RWPE2 (cell line): ENCODE results near the gene MANF.
A peak's percentile ranks its signal among the peaks of the same experiment; 100 is the strongest.

Experiments
- ATAC-seq: fragments of 200-7000 bp; cut with Tn5 transposase; 3 replicates; pipeline ENCODE4 v1.9.1; 2021; ENCODE audit warnings: low read depth
- DNase-seq: peaks from one replicate; pipeline ENCODE4 v3.0.0-alpha.2; 2020; ENCODE audit warnings: low spot score
- H3K27ac ChIP-seq: fragments of 450-650 bp; 2 replicates; pipeline ENCODE4 v1.5.1; 2017; ENCODE audit warnings: mild to moderate bottlenecking; ENCODE audit not compliant: poor library complexity, severe bottlenecking
- H3K27me3 ChIP-seq: fragments of 250-450 bp; sonication (Bioruptor Pico); 2 replicates; pipeline ENCODE4 v1.5.1; 2021; ENCODE audit warnings: mild to moderate bottlenecking, moderate library complexity; ENCODE audit not compliant: insufficient read depth, poor library complexity, severe bottlenecking
- H3K36me3 ChIP-seq: fragments of 250-450 bp; sonication (Bioruptor Pico); 2 replicates; pipeline ENCODE4 v1.5.1; 2020; ENCODE audit warnings: low read depth, mild to moderate bottlenecking, moderate library complexity
- H3K4me1 ChIP-seq: fragments of 250-450 bp; sonication (Bioruptor Pico); 2 replicates; pipeline ENCODE4 v1.5.1; 2021; ENCODE audit warnings: mild to moderate bottlenecking, moderate library complexity; ENCODE audit not compliant: insufficient read depth, poor library complexity, severe bottlenecking
- H3K4me3 ChIP-seq: fragments of 250-450 bp; sonication (Bioruptor Pico); 2 replicates; pipeline ENCODE4 v1.5.1; 2021; ENCODE audit warnings: mild to moderate bottlenecking, moderate library complexity; ENCODE audit not compliant: severe bottlenecking
- H3K9me3 ChIP-seq: fragments of 250-450 bp; sonication (Bioruptor Pico); 2 replicates; pipeline ENCODE4 v1.5.1; 2021; ENCODE audit warnings: mild to moderate bottlenecking, moderate library complexity; ENCODE audit not compliant: severe bottlenecking
- TF ChIP-seq, protein P1 (sequence below): fragments of 450-650 bp; IDR thresholded peaks from one replicate; pipeline ENCODE4 v1.5.1; 2017; ENCODE audit warnings: mild to moderate bottlenecking, moderate library complexity; ENCODE audit not compliant: poor library complexity, severe bottlenecking

Gene MANF

DNA sequence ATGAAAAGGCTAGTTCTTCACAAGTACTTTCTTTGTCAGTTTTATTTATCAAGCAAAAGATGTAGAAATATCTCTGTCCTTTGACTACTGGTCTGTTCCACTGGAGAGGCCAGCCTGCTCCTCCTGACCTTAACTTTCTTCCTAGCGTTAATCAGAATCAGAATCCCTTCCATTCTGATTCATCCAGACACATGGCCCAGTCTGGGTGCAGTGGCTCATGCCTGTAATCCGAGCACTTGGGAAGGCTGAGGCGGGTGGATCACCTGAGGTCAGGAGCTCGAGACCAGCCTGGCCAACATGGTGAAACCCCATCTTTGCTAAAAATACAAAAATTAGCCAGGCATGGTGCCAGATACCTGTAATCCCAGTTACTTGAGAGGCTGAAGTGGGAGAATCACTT is 32.0 kb upstream of the MANF start:
- ATAC-seq, result no peak
- TF ChIP-seq, protein P1, sequence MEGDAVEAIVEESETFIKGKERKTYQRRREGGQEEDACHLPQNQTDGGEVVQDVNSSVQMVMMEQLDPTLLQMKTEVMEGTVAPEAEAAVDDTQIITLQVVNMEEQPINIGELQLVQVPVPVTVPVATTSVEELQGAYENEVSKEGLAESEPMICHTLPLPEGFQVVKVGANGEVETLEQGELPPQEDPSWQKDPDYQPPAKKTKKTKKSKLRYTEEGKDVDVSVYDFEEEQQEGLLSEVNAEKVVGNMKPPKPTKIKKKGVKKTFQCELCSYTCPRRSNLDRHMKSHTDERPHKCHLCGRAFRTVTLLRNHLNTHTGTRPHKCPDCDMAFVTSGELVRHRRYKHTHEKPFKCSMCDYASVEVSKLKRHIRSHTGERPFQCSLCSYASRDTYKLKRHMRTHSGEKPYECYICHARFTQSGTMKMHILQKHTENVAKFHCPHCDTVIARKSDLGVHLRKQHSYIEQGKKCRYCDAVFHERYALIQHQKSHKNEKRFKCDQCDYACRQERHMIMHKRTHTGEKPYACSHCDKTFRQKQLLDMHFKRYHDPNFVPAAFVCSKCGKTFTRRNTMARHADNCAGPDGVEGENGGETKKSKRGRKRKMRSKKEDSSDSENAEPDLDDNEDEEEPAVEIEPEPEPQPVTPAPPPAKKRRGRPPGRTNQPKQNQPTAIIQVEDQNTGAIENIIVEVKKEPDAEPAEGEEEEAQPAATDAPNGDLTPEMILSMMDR, result no peak
- no peak overlapping the region for H3K27ac ChIP-seq

DNA sequence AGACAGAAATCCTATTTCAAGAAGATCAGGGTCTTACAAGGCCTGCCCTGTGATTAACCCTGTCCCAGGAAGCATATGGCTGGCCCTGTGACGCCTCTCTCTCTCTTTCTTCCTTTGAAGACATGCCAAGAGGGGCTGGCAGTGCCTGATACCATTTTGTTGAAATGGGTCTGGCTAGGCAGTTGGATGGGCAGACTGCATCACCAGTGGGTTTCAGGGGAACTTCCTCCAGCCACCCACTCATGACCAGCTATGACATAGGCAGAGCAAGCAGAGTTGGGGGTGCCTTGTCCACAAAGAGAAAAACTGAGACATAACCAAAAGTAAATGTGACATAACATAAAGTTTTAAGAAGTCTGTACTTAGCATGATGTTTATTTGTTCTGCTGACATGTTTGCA is 31.4 kb upstream of the MANF start:
- Histone ChIP-seq H3K4me3 (no peak overlapping the region), H3K9me3 (no peaks in the 10 kb centered on the region), H3K4me1 (peaks cover 6% of the 10 kb centered on the region), H3K27ac (no peak overlapping the region), H3K27me3 (no peaks in the 10 kb centered on the region), H3K36me3 (no peaks in the 10 kb centered on the region)
- DNase-seq (no peak), ATAC-seq (no peak)
- TF ChIP-seq, protein P1, result no peak

More for the DNA sequence above, 32.0 kb upstream of the MANF start:
- H3K36me3 ChIP-seq, result no peaks in the 10 kb centered on the region
- H3K27me3 ChIP-seq, result no peaks in the 10 kb centered on the region
- H3K9me3 ChIP-seq, result no peaks in the 10 kb centered on the region
- H3K4me3 ChIP-seq, result no peak overlapping the region
- peak; percentile 3 for DNase-seq
- H3K4me1 ChIP-seq, result peaks cover 6% of the 10 kb centered on the region

DNA sequence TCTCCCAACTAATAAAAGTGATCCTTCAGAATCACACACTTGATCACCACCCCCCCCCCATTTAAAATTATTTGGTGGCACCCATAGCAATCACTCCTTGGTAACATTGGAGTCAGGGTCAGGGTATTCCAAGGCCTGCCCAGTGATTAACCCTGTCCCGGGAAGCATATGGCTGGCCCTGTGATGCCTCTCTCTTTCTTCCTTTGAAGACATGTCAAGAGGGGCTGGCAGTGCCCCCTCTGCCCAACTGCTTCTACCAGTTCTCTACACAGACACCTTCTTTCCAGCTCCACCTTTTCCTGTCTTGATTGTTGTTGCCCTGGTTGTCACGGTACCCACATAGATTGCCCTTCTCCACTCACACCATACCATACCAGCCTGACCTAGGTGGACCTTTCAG is 30.9 kb upstream of the MANF start:
- no peaks in the 10 kb centered on the region for H3K27me3 ChIP-seq
- no peak overlapping the region for H3K4me3 ChIP-seq
- peaks cover 6% of the 10 kb centered on the region for H3K4me1 ChIP-seq
- no peak for ATAC-seq
- no peaks in the 10 kb centered on the region for H3K36me3 ChIP-seq
- no peaks in the 10 kb centered on the region for H3K9me3 ChIP-seq
- TF ChIP-seq, protein P1, result no peak
- DNase-seq, result no peak
- no peak overlapping the region for H3K27ac ChIP-seq

DNA sequence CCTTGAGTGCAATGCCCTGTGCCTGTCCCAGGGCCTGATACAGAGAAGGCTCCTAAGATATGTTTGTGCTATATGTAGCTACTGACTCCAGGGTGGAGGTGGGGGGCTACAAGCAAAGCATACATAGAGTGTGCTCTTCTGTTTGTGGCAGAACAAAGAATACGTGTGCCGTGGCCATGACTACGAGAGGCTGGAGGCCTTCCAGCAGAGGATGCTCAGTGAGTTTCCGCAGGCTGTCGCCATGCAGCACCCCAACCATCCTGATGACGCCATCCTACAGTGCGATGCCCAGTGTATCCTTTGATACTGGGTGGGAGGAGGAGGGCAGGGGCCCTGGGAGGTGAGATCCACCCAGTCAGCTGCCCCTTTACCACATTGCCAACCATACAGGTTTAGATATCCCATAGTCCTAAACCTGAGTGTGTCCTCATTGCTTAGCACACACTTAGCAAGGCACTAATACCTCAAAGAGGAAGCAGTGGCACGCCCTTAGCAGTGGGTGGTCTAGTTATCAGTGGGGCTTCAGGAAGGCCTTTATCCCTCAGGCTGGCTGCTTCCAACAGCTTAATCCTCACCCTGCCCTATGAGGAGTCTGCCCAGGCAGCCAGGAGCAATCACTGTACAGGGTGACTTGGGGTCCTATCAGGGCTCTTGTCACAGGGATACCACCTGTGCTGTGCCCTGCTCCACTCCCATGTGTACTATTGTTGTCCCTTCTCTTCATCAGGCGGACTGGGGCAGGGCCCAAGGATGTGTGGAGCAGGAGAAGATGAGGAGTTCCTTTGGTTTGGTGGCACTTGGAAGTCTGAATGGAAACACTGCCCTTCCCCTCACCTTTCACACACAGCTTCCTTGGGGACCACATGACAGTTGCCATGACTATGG is 30.1 kb upstream of the MANF start:
- H3K36me3 ChIP-seq, result no peaks in the 10 kb centered on the region
- DNase-seq (no peak), ATAC-seq (no peak)
- H3K9me3 ChIP-seq, result no peaks in the 10 kb centered on the region
- no peak overlapping the region for H3K4me3 ChIP-seq
- H3K27ac ChIP-seq, result no peak overlapping the region
- TF ChIP-seq, protein P1, result no peak
- H3K4me1 ChIP-seq, result peaks cover 6% of the 10 kb centered on the region
- H3K27me3 ChIP-seq, result no peaks in the 10 kb centered on the region
